HepG2 (cell line): Measurements from ENCODE around the gene SMIM45.

ENCODE experiments used
- ATAC-seq: fragments of 200-7000 bp; cut with Tn5 transposase; 3 replicates; pipeline ENCODE4 v1.9.1; 2020; ENCODE audit warnings: mild to moderate bottlenecking, moderate library complexity
- BruUV-seq: library from RNA; stranded (reverse); fragments of 400-500 nt; replicated peaks from 2 replicates; lab custom pipeline; 2021; lab: Mats Ljungman, UMichigan
- CTCF ChIA-PET: fragments of 300-600 bp; formaldehyde crosslinking; extraction: SDS; loops from one replicate; lab custom pipeline; 2021; ENCODE audit warnings: low total read pairs, inconsistent platforms, low intra/inter-chr PET ratio; lab: Yijun Ruan, JAX
- POLR2A ChIA-PET: fragments of 350-600 bp; sonication (Branson Sonifier 250); formaldehyde crosslinking; loops from one replicate; lab custom pipeline; 2020; ENCODE audit warnings: antibody characterized with exemption, inconsistent platforms; lab: Yijun Ruan, JAX
- DNase-seq: peaks from one replicate; pipeline ENCODE4 v3.0.0-alpha.2; 2015; ENCODE audit warnings: low spot score
- FAIRE-seq: peaks from 3 replicates; lab custom pipeline; 2011; peaks lifted over from hg19 to GRCh38; lab: Jason Lieb, UNC
- H2AFZ ChIP-seq: one replicate; pipeline ENCODE4 v1.6.1; 2011; ENCODE audit warnings: low read length, inconsistent platforms
- H3K27ac ChIP-seq: fragments of 300-600 bp; 3 replicates; pipeline ENCODE4 v1.8.0; 2011; ENCODE audit warnings: mixed run types, mild to moderate bottlenecking, mixed read lengths, low read length, inconsistent platforms; ENCODE audit not compliant: insufficient read depth; ENCODE audit errors: extremely low read length
- H3K27me3 ChIP-seq, 2 experiments: fragments of 200-600 bp in 1 of 2; 2 replicates in 1 of 2; 3 replicates in 1 of 2; pipeline versions ENCODE4 v1.6.0 to v1.8.0; 2011; ENCODE audit warnings: low read length in 2 of 2, mild to moderate bottlenecking in 2 of 2, moderate library complexity in 2 of 2, inconsistent platforms in 1 of 2; ENCODE audit not compliant: insufficient read depth in 2 of 2, control insufficient read depth in 1 of 2
- H3K36me3 ChIP-seq, 2 experiments: fragments of 200-600 bp in 1 of 2; replicated peaks in 1 of 2; 2 replicates in 1 of 2; 3 replicates in 1 of 2; pipeline versions ENCODE4 v1.5.1 to v1.8.0; 2011; ENCODE audit warnings: low read length in 2 of 2, inconsistent platforms in 1 of 2; ENCODE audit not compliant: insufficient read depth in 2 of 2, control insufficient read depth in 1 of 2
- H3K4me1 ChIP-seq: 2 replicates; pipeline ENCODE4 v1.5.1; 2012; ENCODE audit warnings: low read length, inconsistent platforms; ENCODE audit not compliant: insufficient read depth
- H3K4me2 ChIP-seq: 2 replicates; pipeline ENCODE4 v1.6.0; 2011; ENCODE audit warnings: low read depth, low read length, inconsistent platforms
- H3K4me3 ChIP-seq, 3 experiments: fragments of 200-600 bp in 1 of 3; sonication (generic), shearing (Covaris generic) in 1 of 3; replicated peaks in 1 of 3; 2 replicates each; pipeline ENCODE4 v1.5.1; 2011 to 2016; ENCODE audit warnings: low read length in 3 of 3, inconsistent platforms in 2 of 3, low read depth in 2 of 3, mild to moderate bottlenecking in 2 of 3, control low read depth in 1 of 3, mixed read lengths in 1 of 3; ENCODE audit not compliant: insufficient read depth in 1 of 3
- H3K79me2 ChIP-seq: one replicate; pipeline ENCODE4 v1.6.1; 2011; ENCODE audit warnings: low read length, inconsistent platforms; ENCODE audit not compliant: insufficient read depth
- H3K9ac ChIP-seq: 2 replicates; pipeline ENCODE4 v1.6.0; 2011; ENCODE audit warnings: mild to moderate bottlenecking, low read depth, low read length, inconsistent platforms; ENCODE audit not compliant: insufficient read depth
- H3K9me3 ChIP-seq: 2 replicates; pipeline ENCODE4 v1.5.1; 2012; ENCODE audit warnings: mild to moderate bottlenecking, low read length
- H4K20me1 ChIP-seq: 2 replicates; pipeline ENCODE4 v1.6.0; 2011; ENCODE audit warnings: inconsistent platforms, mild to moderate bottlenecking, low read length, moderate library complexity; ENCODE audit not compliant: insufficient read depth
- AGO2 ChIP-seq: fragments of 200-400 bp; formaldehyde crosslinking; optimal IDR thresholded peaks from 2 replicates; pipeline ENCODE3; 2017; ENCODE audit warnings: mild to moderate bottlenecking, low read depth, low read length, moderate library complexity
- ATF7-NPFF ChIP-seq: sonication (generic); formaldehyde crosslinking; IDR thresholded peaks from 2 replicates; pipeline ENCODE4 v1.8.1; 2023; ENCODE audit warnings: mild to moderate bottlenecking, low read depth, missing genetic modification reagents, moderate library complexity
- FOXK2 ChIP-seq: fragments of 450-650 bp; IDR thresholded peaks from 2 replicates; pipeline ENCODE4 v1.6.1; 2016
- ISL2 ChIP-seq: sonication (generic); formaldehyde crosslinking; IDR thresholded peaks from 2 replicates; pipeline ENCODE4 v1.5.0; 2020; ENCODE audit warnings: missing genetic modification reagents
- MLLT10 ChIP-seq: sonication (generic); formaldehyde crosslinking; IDR thresholded peaks from 2 replicates; pipeline ENCODE4 v1.4.0; 2020; ENCODE audit warnings: missing genetic modification reagents
- PLRG1 ChIP-seq: fragments of 450-650 bp; conservative IDR thresholded peaks from 2 replicates; pipeline ENCODE4 v1.6.1; 2016
- PRDM4 ChIP-seq: sonication (generic); formaldehyde crosslinking; IDR thresholded peaks from 2 replicates; pipeline ENCODE4 v1.9.0; 2021; ENCODE audit warnings: missing genetic modification reagents, borderline replicate concordance
- RXRA ChIP-seq: sonication (generic); formaldehyde crosslinking; IDR thresholded peaks from 2 replicates; pipeline ENCODE4 v1.5.1; 2020; ENCODE audit warnings: missing genetic modification reagents
- ZNF142 ChIP-seq: sonication (generic); formaldehyde crosslinking; IDR thresholded peaks from 2 replicates; pipeline ENCODE4 v1.4.0; 2020; ENCODE audit warnings: missing genetic modification reagents
- ZNF274 ChIP-seq: sonication (generic); formaldehyde crosslinking; IDR thresholded peaks from 2 replicates; pipeline ENCODE4 v1.5.1; 2020; ENCODE audit warnings: mild to moderate bottlenecking, missing genetic modification reagents
- ZNF687 ChIP-seq: sonication (generic); formaldehyde crosslinking; IDR thresholded peaks from 2 replicates; pipeline ENCODE4 v1.5.1; 2020; ENCODE audit warnings: mild to moderate bottlenecking, missing genetic modification reagents, moderate library complexity
- ZNF746 ChIP-seq: sonication (generic); formaldehyde crosslinking; IDR thresholded peaks from 2 replicates; pipeline ENCODE4 v1.8.0; 2022; ENCODE audit warnings: mild to moderate bottlenecking, missing genetic modification reagents
- ZNF773 ChIP-seq: sonication (generic); formaldehyde crosslinking; IDR thresholded peaks from 2 replicates; pipeline ENCODE4 v1.4.0; 2020; ENCODE audit warnings: missing genetic modification reagents, borderline replicate concordance
- whole genome bisulfite sequencing: methylation state at CpG from one replicate; pipeline ENCODE4 v1.1.6; 2017; ENCODE audit warnings: low lambda C conversion rate; 5-methylcytosine and 5-hydroxymethylcytosine counted together
- in situ Hi-C: cut with HindIII; loops from 2 replicates; pipeline ENCODE4 v1.10.0; 2017; ENCODE audit warnings: low pct_unique_long_range_greater_than_20kb; ENCODE audit not compliant: extremely low pct_ligation_motif_present
- intact Hi-C: fragments of 100-400 bp; cut with micrococcal nuclease; formaldehyde crosslinking; loops from one replicate; pipeline ENCODE4 v1.10.0; 2022; ENCODE audit not compliant: unreplicated experiment

The SMIM45 gene

GRCh38 chr22:41933411-41934177 is 18.4 kb upstream of the SMIM45 start:
- BruUV-seq, result no TSS peak
- H3K27ac ChIP-seq, result no peak overlapping the region
- H3K4me3 ChIP-seq, result no peak overlapping the region
- no peak overlapping the region for H3K4me2 ChIP-seq
- H2AFZ ChIP-seq, result no peak overlapping the region
- POLR2A ChIA-PET, result no interaction called here
- H4K20me1 ChIP-seq, result no peaks in the 10 kb centered on the region
- H3K27me3 ChIP-seq, result no peaks in the 10 kb centered on the region
- WGBS, result 100% methylated on average over 6 of the region's 16 CpGs
- no peaks in the 10 kb centered on the region for H3K4me1 ChIP-seq
- ATAC-seq (no peak), FAIRE-seq (no peak), DNase-seq (no peak)
- intact Hi-C loops (no loop called here), in situ Hi-C loops (no loop called here)
- peaks cover 2 to 9% of the 10 kb centered on the region in 2 experiments; a peak in 3 of 5 replicates for H3K36me3 ChIP-seq
- CTCF ChIA-PET, result no interaction called here
- H3K79me2 ChIP-seq, result no peaks in the 10 kb centered on the region
- no peak overlapping the region for H3K9ac ChIP-seq
- H3K9me3 ChIP-seq, result no peaks in the 10 kb centered on the region
- peak; percentile 13; the same call in 1 of the 2 replicates for TF ChIP-seq ZNF687 (CRISPR knock-in tag)
- no peak for TF ChIP-seq ZNF773 (CRISPR knock-in tag)
- TF ChIP-seq ZNF142 (CRISPR knock-in tag), result no peak
- TF ChIP-seq MLLT10 (CRISPR knock-in tag), result no peak
- TF ChIP-seq PRDM4 (CRISPR knock-in tag), result no peak
- no peak for TF ChIP-seq ZNF746 (CRISPR knock-in tag)
- no peak for TF ChIP-seq RXRA (CRISPR knock-in tag)
- no peak for TF ChIP-seq ISL2
- no peak for TF ChIP-seq FOXK2
- TF ChIP-seq PLRG1, result no peak
- no peak for TF ChIP-seq ZNF274
- no peak for TF ChIP-seq ATF7-NPFF (CRISPR knock-in tag)
- peak; percentile 56 for TF ChIP-seq AGO2
